Endothelial cell of umbilical vein (primary cell): ENCODE results near the gene FCN1. TPM values are rescaled to one million over a fixed set of nuclear protein-coding genes. Genes with fewer than 3 reads are reported as not detected.

ENCODE experiments used
- BruUV-seq: library from RNA; stranded (reverse); fragments of 400-500 nt; replicated peaks from 2 replicates; lab custom pipeline; 2021; lab: Mats Ljungman, UMichigan
- CTCF ChIA-PET: fragments of 300-600, 350-600 bp; sonication (Branson Sonifier 250); formaldehyde crosslinking; loops from one replicate; lab custom pipeline; 2021; ENCODE audit warnings: antibody characterized with exemption, inconsistent platforms; lab: Charles Lee
- POLR2A ChIA-PET: fragments of 300-600, 350-600 bp; sonication (Branson Sonifier 250); formaldehyde crosslinking; loops from one replicate; lab custom pipeline; 2021; ENCODE audit warnings: antibody characterized with exemption, inconsistent platforms; lab: Charles Lee
- DNase-seq: peaks from one replicate; pipeline ENCODE4 v3.0.0-alpha.2; 2011; ENCODE audit warnings: low read depth, low spot score
- FAIRE-seq: peaks from 2 replicates; lab custom pipeline; 2011; peaks lifted over from hg19 to GRCh38; lab: Jason Lieb, UNC
- H2AFZ ChIP-seq: 2 replicates; pipeline ENCODE4 v1.6.0; 2012; ENCODE audit warnings: low read depth, low read length, control low read depth, inconsistent platforms
- H3K27ac ChIP-seq: 2 replicates; pipeline ENCODE4 v1.5.1; 2011; ENCODE audit warnings: low read depth, mild to moderate bottlenecking, control low read depth, low read length, moderate library complexity; ENCODE audit not compliant: insufficient read depth
- H3K27me3 ChIP-seq, 2 experiments: 2 replicates each; pipeline versions ENCODE4 v1.6.0 to v1.6.1; 2011; ENCODE audit warnings: low read length in 2 of 2, mixed read lengths in 1 of 2; ENCODE audit not compliant: control insufficient read depth in 2 of 2, insufficient read depth in 2 of 2
- H3K36me3 ChIP-seq, 2 experiments: 2 replicates in 1 of 2; 3 replicates in 1 of 2; pipeline ENCODE4 v1.5.1; 2011; ENCODE audit warnings: low read length in 2 of 2, mild to moderate bottlenecking in 1 of 2, moderate library complexity in 1 of 2; ENCODE audit not compliant: control insufficient read depth in 2 of 2, insufficient read depth in 2 of 2; ENCODE audit errors: extremely low read depth in 1 of 2
- H3K4me1 ChIP-seq: 3 replicates; pipeline ENCODE4 v1.5.1; 2011; ENCODE audit warnings: mild to moderate bottlenecking, low read length; ENCODE audit not compliant: control insufficient read depth, insufficient read depth; ENCODE audit errors: extremely low read depth
- H3K4me2 ChIP-seq: 2 replicates; pipeline ENCODE4 v1.6.1; 2011; ENCODE audit warnings: low read length, control low read depth, mixed read lengths; ENCODE audit not compliant: insufficient read depth
- H3K4me3 ChIP-seq, 3 experiments: fragments of 200-600 bp in 1 of 3; sonication (generic), shearing (Covaris generic) in 1 of 3; replicated peaks in 1 of 3; 2 replicates each; pipeline ENCODE4 v1.5.1; 2011 to 2016; ENCODE audit warnings: control low read depth in 3 of 3, low read length in 3 of 3, mild to moderate bottlenecking in 2 of 3, inconsistent platforms in 1 of 3, low read depth in 1 of 3, moderate library complexity in 1 of 3; ENCODE audit not compliant: insufficient read depth in 1 of 3
- H3K79me2 ChIP-seq: 2 replicates; pipeline ENCODE4 v1.6.0; 2012; ENCODE audit warnings: low read length, inconsistent platforms; ENCODE audit not compliant: control insufficient read depth, insufficient read depth
- H3K9ac ChIP-seq: replicated peaks from 2 replicates; pipeline ENCODE3; 2011; ENCODE audit warnings: low read length, control low read depth; ENCODE audit not compliant: insufficient read depth; ENCODE audit errors: extremely low read depth
- H3K9me1 ChIP-seq: replicated peaks from 3 replicates; pipeline ENCODE4 v1.6.0; 2011; ENCODE audit warnings: mild to moderate bottlenecking, low read length; ENCODE audit not compliant: control insufficient read depth, insufficient read depth; ENCODE audit errors: extremely low read depth
- H3K9me3 ChIP-seq: replicated peaks from 2 replicates; pipeline ENCODE4 v1.5.1; 2012; ENCODE audit warnings: low read length, inconsistent platforms; ENCODE audit not compliant: control insufficient read depth, insufficient read depth
- H4K20me1 ChIP-seq: replicated peaks from 2 replicates; pipeline ENCODE3; 2011; ENCODE audit warnings: mild to moderate bottlenecking, low read length; ENCODE audit not compliant: control insufficient read depth, insufficient read depth; ENCODE audit errors: extremely low read depth
- CTCF ChIP-seq, 2 donors: IDR thresholded peaks; 1 replicate in 1 of 2; 2 replicates in 1 of 2; pipeline ENCODE4 v1.5.1; 2011; ENCODE audit warnings: low read length in 2 of 2, mild to moderate bottlenecking in 2 of 2, moderate library complexity in 2 of 2, control low read depth in 1 of 2, inconsistent platforms in 1 of 2, low read depth in 1 of 2; ENCODE audit not compliant: insufficient read depth in 1 of 2; ENCODE audit errors: extremely low read depth in 1 of 2
- GATA2 ChIP-seq: IDR thresholded peaks from 2 replicates; pipeline ENCODE4 v1.7.0; 2011; ENCODE audit warnings: low read depth, mild to moderate bottlenecking, moderate library complexity, mixed read lengths, low read length; ENCODE audit not compliant: insufficient read length, insufficient read depth
- JUN ChIP-seq: IDR thresholded peaks from 2 replicates; pipeline ENCODE4 v1.6.1; 2011; ENCODE audit warnings: borderline replicate concordance, low read depth; ENCODE audit not compliant: insufficient read length, insufficient read depth
- POLR2A ChIP-seq: IDR thresholded peaks from 2 replicates; pipeline ENCODE4 v1.6.1; 2012; ENCODE audit warnings: low read depth, mild to moderate bottlenecking, control low read depth, low read length
- POLR2AphosphoS5 ChIP-seq: IDR thresholded peaks from 2 replicates; pipeline ENCODE4 v1.6.1; 2012; ENCODE audit warnings: low read depth, mild to moderate bottlenecking, control low read depth, low read length, moderate library complexity; ENCODE audit not compliant: insufficient read depth
- dilution Hi-C: fragments of 300-500 bp; cut with MboI; formaldehyde crosslinking; loops from one replicate; pipeline ENCODE4 v1.15.0; 2019; ENCODE audit warnings: low sequenced_read_pairs; ENCODE audit not compliant: extremely low pct_ligation_motif_present
- intact Hi-C: fragments of 100-400 bp; cut with micrococcal nuclease; formaldehyde crosslinking; loops from one replicate; pipeline ENCODE4 v1.10.0; 2022
- polyA plus RNA-seq, 4 experiments: library from polyadenylated mRNA; depleted of rRNA in 3 of 4; stranded (reverse) in 3 of 4; unstranded in 1 of 4; fragments of >200 nt; gene quantifications; 2 replicates each; pipeline versions ENCODE4 v1.2.1 to v1.2.3, GENCODE V29; 2011 to 2012; ENCODE audit warnings: missing spikeins in 1 of 4
- total RNA-seq: library from RNA; stranded (reverse); gene quantifications from 2 replicates; pipeline ENCODE4 v1.2.3, GENCODE V29; 2021
- TF ChIP-seq, protein P1 (sequence below): IDR thresholded peaks from 2 replicates; pipeline ENCODE4 v1.6.1; 2011; ENCODE audit not compliant: insufficient read depth, insufficient read length

FCN1 gene
- total and polyA plus RNA-seq, 2 donors (not counting 3 experiments of a cell fraction or from before 2014, with no cell fraction given), result not detected

DNA sequence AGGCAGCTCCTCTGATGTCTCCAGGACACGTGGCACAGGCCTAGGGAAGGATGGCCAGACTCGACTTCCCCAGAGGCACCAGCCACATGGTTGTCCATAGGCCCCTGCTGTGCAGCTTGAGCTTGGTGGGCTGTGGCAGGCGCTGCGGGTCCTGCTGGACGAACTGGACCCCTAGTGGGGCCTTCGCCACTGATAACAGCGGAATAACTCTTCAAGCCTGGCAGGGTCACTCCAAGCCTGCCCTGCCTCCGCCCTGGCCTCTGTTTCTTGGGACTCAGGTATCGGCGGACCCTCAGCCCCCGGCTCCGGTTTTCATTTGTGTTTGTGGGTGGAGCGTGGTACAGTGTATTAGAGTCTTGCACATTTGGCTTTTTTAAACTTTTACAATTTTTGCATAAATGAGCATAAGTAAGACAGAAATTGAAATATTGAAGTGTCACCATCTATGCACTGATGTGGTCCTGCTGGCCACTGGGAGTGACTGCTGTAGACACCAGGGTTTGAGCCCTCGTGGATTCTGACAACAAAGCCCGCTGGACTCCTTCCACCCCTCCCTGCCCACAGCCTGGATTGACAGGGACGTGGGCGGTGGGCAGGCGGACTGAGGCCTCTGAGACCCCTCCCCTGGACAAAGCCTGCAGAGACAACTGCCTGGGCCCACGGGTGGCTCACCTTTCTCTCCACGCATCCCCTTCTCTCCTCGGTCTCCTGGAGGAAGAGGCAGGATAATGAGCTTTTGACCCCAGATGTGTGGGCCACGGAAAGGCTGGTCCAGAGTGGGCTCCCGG is 3.8 kb downstream of the FCN1 start:
- no peak overlapping the region for H3K4me3 ChIP-seq
- no peaks in the 10 kb centered on the region for H3K9me1 ChIP-seq
- intact Hi-C loops, result no loop called here
- no peaks in the 10 kb centered on the region for H3K27me3 ChIP-seq
- TF ChIP-seq POLR2A (no peak), POLR2AphosphoS5 (no peak), CTCF (IDR thresholded peaks at IDR 0.05; ENCODE audit: extremely low read depth in 1 of 2, insufficient read depth in 1 of 2, low read depth in 1 of 2, low read length in 2 of 2) (no peak), GATA2 (no peak), JUN (no peak)
- TF ChIP-seq, protein P1, sequence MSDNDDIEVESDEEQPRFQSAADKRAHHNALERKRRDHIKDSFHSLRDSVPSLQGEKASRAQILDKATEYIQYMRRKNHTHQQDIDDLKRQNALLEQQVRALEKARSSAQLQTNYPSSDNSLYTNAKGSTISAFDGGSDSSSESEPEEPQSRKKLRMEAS, result no peak
- ChIA-PET POLR2A (no interaction called here), CTCF (no interaction called here)
- DNase-seq (no peak), FAIRE-seq (no peak)
- dilution Hi-C loops, result no loop called here
- H3K36me3 ChIP-seq, result no peaks in the 10 kb centered on the region
- H3K9me3 ChIP-seq, result no peaks in the 10 kb centered on the region
- no peaks in the 10 kb centered on the region for H3K4me1 ChIP-seq
- H3K79me2 ChIP-seq, result no peaks in the 10 kb centered on the region
- BruUV-seq, result no TSS peak
- H3K4me2 ChIP-seq, result no peak overlapping the region
- H3K27ac ChIP-seq, result no peak overlapping the region
- no peak overlapping the region for H2AFZ ChIP-seq
- H4K20me1 ChIP-seq, result no peaks in the 10 kb centered on the region
- H3K9ac ChIP-seq, result no peak overlapping the region
